B cell (primary cell): ENCODE results near the gene MBNL1. TPM values are rescaled to one million over a fixed set of nuclear protein-coding genes. Genes with fewer than 3 reads are reported as not detected.

Experiments used
- ATAC-seq: fragments of 200-7000 bp; cut with Tn5 transposase; one replicate; pipeline ENCODE4 v1.10.0; 2021; ENCODE audit warnings: low read depth, mild to moderate bottlenecking, moderate number of reproducible peaks, moderate library complexity
- CTCF ChIA-PET: fragments of 350-600 bp; sonication (Branson Sonifier 250); formaldehyde crosslinking; loops from one replicate; lab custom pipeline; 2021; ENCODE audit warnings: antibody characterized with exemption, inconsistent platforms; lab: Charles Lee
- POLR2A ChIA-PET: fragments of 350-600 bp; sonication (Branson Sonifier 250); formaldehyde crosslinking; loops from one replicate; lab custom pipeline; 2021; ENCODE audit warnings: antibody characterized with exemption; lab: Charles Lee
- DNase-seq: peaks from one replicate; pipeline ENCODE4 v3.0.0; 2013
- H2AFZ ChIP-seq: 2 replicates; pipeline ENCODE4 v1.6.1; 2012; ENCODE audit warnings: mild to moderate bottlenecking, low read depth, low read length; ENCODE audit not compliant: insufficient read depth, poor library complexity, severe bottlenecking
- H3K27ac ChIP-seq, 2 donors: 1 replicate in 1 of 2; 2 replicates in 1 of 2; pipeline ENCODE4 v1.5.1; 2012 to 2013; ENCODE audit warnings: low read length in 2 of 2, mild to moderate bottlenecking in 2 of 2, moderate library complexity in 1 of 2
- H3K27me3 ChIP-seq, 4 experiments: fragments of 200-600 bp in 1 of 4; sonication (generic) in 1 of 4; replicated peaks in 1 of 4; 1 replicate in 2 of 4; 2 replicates in 2 of 4; pipeline versions ENCODE4 v1.6.1 to v1.7.0; 2013 to 2016; ENCODE audit warnings: low read length in 3 of 4, mild to moderate bottlenecking in 2 of 4, mixed read lengths in 1 of 4, moderate library complexity in 1 of 4; ENCODE audit not compliant: insufficient read depth in 4 of 4, control insufficient read depth in 3 of 4; ENCODE audit errors: control extremely low read depth in 1 of 4
- H3K36me3 ChIP-seq, 2 experiments: replicated peaks in 1 of 2; 1 replicate in 1 of 2; 2 replicates in 1 of 2; pipeline versions ENCODE4 v1.6.1 to v1.7.1; 2013; ENCODE audit warnings: low read length in 1 of 2; ENCODE audit not compliant: insufficient read depth in 2 of 2, control insufficient read depth in 1 of 2; ENCODE audit errors: control extremely low read depth in 1 of 2, extremely low read depth in 1 of 2
- H3K4me1 ChIP-seq, 2 donors: fragments of 200-600 bp in 1 of 2; sonication (generic) in 1 of 2; 1 replicate in 1 of 2; 2 replicates in 1 of 2; pipeline versions ENCODE4 v1.5.1 to v1.6.1; 2013 to 2017; ENCODE audit warnings: low read length in 2 of 2; ENCODE audit not compliant: control insufficient read depth in 2 of 2, insufficient read depth in 2 of 2
- H3K4me2 ChIP-seq: replicated peaks from 2 replicates; pipeline ENCODE3; 2012; ENCODE audit warnings: mild to moderate bottlenecking, low read depth, low read length; ENCODE audit not compliant: poor library complexity, severe bottlenecking
- H3K4me3 ChIP-seq, 5 experiments: fragments of 200-600 bp in 1 of 5; sonication (generic) in 1 of 5; 1 replicate in 3 of 5; 2 replicates in 2 of 5; pipeline versions ENCODE4 v1.5.1 to v1.7.0; 2011 to 2016; ENCODE audit warnings: low read length in 4 of 5, mild to moderate bottlenecking in 4 of 5, low read depth in 2 of 5, control low read depth in 1 of 5, moderate library complexity in 1 of 5; ENCODE audit not compliant: insufficient read depth in 1 of 5; ENCODE audit errors: control extremely low read depth in 1 of 5, extremely low read depth in 1 of 5
- H3K79me2 ChIP-seq: fragments of 200-600 bp; sonication (generic); one replicate; pipeline ENCODE4 v1.6.0; 2016; ENCODE audit warnings: low read length; ENCODE audit not compliant: control insufficient read depth, insufficient read depth
- H3K9ac ChIP-seq: fragments of 200-600 bp; sonication (generic); 2 replicates; pipeline ENCODE4 v1.6.1; 2017; ENCODE audit warnings: mild to moderate bottlenecking, low read length, moderate library complexity
- H3K9me3 ChIP-seq, 3 donors: one replicate each; pipeline versions ENCODE4 v1.6.1 to v1.7.1; 2013; ENCODE audit warnings: low read length in 2 of 3; ENCODE audit not compliant: control insufficient read depth in 2 of 3, insufficient read depth in 1 of 3; ENCODE audit errors: control extremely low read depth in 1 of 3
- H4K20me1 ChIP-seq: 2 replicates; pipeline ENCODE4 v1.6.0; 2012; ENCODE audit warnings: mild to moderate bottlenecking, low read length; ENCODE audit not compliant: insufficient read depth, control insufficient read depth, poor library complexity, severe bottlenecking
- H3K27ac Mint-ChIP-seq: one replicate; pipeline ENCODE4 v1.8.0; 2021; ENCODE audit warnings: mixed read lengths
- H3K27me3 Mint-ChIP-seq: one replicate; pipeline ENCODE4 v1.8.0; 2021; ENCODE audit warnings: mixed read lengths
- H3K4me1 Mint-ChIP-seq: one replicate; pipeline ENCODE4 v1.8.0; 2021; ENCODE audit warnings: mixed read lengths
- H3K4me3 Mint-ChIP-seq: one replicate; pipeline ENCODE4 v1.8.0; 2021; ENCODE audit warnings: mixed read lengths
- H3K9me3 Mint-ChIP-seq: one replicate; pipeline ENCODE4 v1.8.0; 2022; ENCODE audit warnings: mixed read lengths; ENCODE audit not compliant: insufficient read depth
- CTCF ChIP-seq: fragments of 200-600 bp; IDR thresholded peaks from one replicate; pipeline ENCODE4 v1.8.0; 2022; ENCODE audit warnings: antibody characterized with exemption, mild to moderate bottlenecking
- EZH2 ChIP-seq: IDR thresholded peaks from 2 replicates; pipeline ENCODE4 v1.6.1; 2012; ENCODE audit warnings: borderline replicate concordance, low read depth, mild to moderate bottlenecking, moderate library complexity, low read length; ENCODE audit not compliant: insufficient read depth, poor library complexity, severe bottlenecking
- WGBS: methylation state at CpG from one replicate; pipeline ENCODE4 v1.1.5; 2013; ENCODE audit warnings: missing lambda C conversion rate; ENCODE audit not compliant: insufficient coverage; 5-methylcytosine and 5-hydroxymethylcytosine counted together
- intact Hi-C: fragments of 100-400 bp; cut with micrococcal nuclease; formaldehyde crosslinking; loops from one replicate; pipeline ENCODE4 v1.10.0; 2022
- polyA plus RNA-seq: library from polyadenylated mRNA; depleted of rRNA; stranded (reverse); fragments of >200 nt; gene quantifications from 2 replicates; pipeline ENCODE4 v1.2.3, GENCODE V29; 2012
- total RNA-seq, 2 donors: library from RNA; stranded (reverse); fragments of 120-200 nt in 1 of 2; gene quantifications; 1 replicate in 1 of 2; 2 replicates in 1 of 2; pipeline versions ENCODE4 v1.2.3 to v1.2.4, GENCODE V29; 2013 to 2022

MBNL1 gene
- total and polyA plus RNA-seq, 2 donors (not counting 1 experiment from before 2014, with no cell fraction given): 195 to 505 TPM

GRCh38 chr3:152244517-152244888 is 24.2 kb upstream of the MBNL1 start:
- Histone ChIP-seq H3K4me3 (peak overlapping the region; percentile 44 to 90 (median 56)), H3K9me3 (no peaks in the 10 kb centered on the region), H2AFZ (no peak overlapping the region), H3K27ac (peak overlapping the region in 1 of 2 donors; percentile 87), H3K79me2 (peaks cover 79% of the 10 kb centered on the region), H3K36me3 (no peaks in the 10 kb centered on the region), H3K9ac (peak overlapping the region; percentile 62), H4K20me1 (no peaks in the 10 kb centered on the region), H3K27me3 (no peaks in the 10 kb centered on the region), H3K4me2 (peak overlapping the region; percentile 75), H3K4me1 (peaks cover 35 to 42% of the 10 kb centered on the region in 2 donors)
- ChIA-PET POLR2A (interaction anchor here (0.5 to 3.9 kb wide), 8 partner anchors 9 to 46 kb away, joined by 4 to 29 read pairs (median 10); partner anchors contain the start of gene MBNL1), CTCF (interaction anchor here (1.0 to 5.4 kb wide), 10 partner anchors 10 to 201 kb away, joined by 3 to 38 read pairs (median 6); partner anchors contain the start of gene MBNL1)
- peaks cover 56% of the 10 kb centered on the region for H3K4me1 Mint-ChIP-seq
- intact Hi-C loops: loop anchor here (1.0 to 2.0 kb wide), 4 partner anchors 9 to 46 kb away; no protein-coding TSS in a partner anchor
- H3K27me3 Mint-ChIP-seq: no peaks in the 10 kb centered on the region
- no peaks in the 10 kb centered on the region for H3K9me3 Mint-ChIP-seq
- H3K27ac Mint-ChIP-seq: peak overlapping the region; percentile 86
- DNase-seq (no peak), ATAC-seq (no peak)
- H3K4me3 Mint-ChIP-seq: peak overlapping the region; percentile 90
- WGBS: no CpG with 5 or more reads among the region's 2 CpGs
- TF ChIP-seq CTCF (no peak), EZH2 (no peak)

DNA sequence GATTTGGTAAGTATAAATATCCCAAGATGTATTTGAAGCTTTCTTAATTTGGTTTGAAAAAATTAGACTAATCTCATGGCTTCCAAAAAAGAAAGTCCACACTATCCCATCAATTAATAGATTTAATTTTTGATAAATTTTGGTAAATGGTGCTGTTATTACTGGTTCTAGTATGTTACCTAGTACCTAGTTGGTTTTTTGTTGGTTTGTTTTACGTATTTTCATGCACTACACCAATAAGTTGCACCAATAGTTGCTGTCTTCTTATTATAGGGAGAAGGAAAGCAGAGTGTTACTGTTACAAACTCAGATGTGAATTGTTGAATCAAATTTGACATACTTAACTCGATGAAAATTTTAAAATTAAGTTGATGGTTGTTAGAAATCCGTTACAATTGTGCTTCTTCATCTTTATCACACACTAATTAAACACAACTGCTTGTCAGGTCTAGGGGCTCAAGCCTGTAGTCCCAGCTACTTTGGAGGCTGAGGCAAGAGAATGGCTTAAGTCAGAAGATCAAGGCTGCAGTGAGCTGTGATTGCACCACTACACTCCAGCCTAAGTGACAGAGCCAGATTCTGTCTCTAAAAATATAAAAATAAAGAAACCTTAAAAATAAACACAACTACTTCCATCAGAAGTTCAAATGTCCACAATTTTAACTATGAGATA is 23.1 kb upstream of the MBNL1 start:
- no peaks in the 10 kb centered on the region for H3K27me3 Mint-ChIP-seq
- no peaks in the 10 kb centered on the region for H4K20me1 ChIP-seq
- intact Hi-C loops: loop anchor here (2.0 kb wide), 1 partner anchor 47 kb away; no protein-coding TSS in a partner anchor
- no peaks in the 10 kb centered on the region for H3K36me3 ChIP-seq
- H3K27me3 ChIP-seq: no peaks in the 10 kb centered on the region
- peak overlapping the region; percentile 67 for H3K27ac Mint-ChIP-seq
- no peaks in the 10 kb centered on the region for H3K9me3 Mint-ChIP-seq
- ChIA-PET CTCF (interaction anchor here (0.8 to 5.4 kb wide), 6 partner anchors 9 to 62 kb away, joined by 3 to 38 read pairs (median 5); no protein-coding TSS in a partner anchor), POLR2A (interaction anchor here (1.3 to 3.9 kb wide), 3 partner anchors 8 to 41 kb away, joined by 3 to 29 read pairs (median 15); partner anchors contain the start of gene MBNL1)
- peak overlapping the region; percentile 62 for H3K9ac ChIP-seq
- no peaks in the 10 kb centered on the region for H3K9me3 ChIP-seq
- ATAC-seq: no peak
- WGBS: no CpG with 5 or more reads among the region's 3 CpGs
- H3K4me3 Mint-ChIP-seq: peak overlapping the region; percentile 75
- H3K4me1 Mint-ChIP-seq: peaks cover 45% of the 10 kb centered on the region
- H3K4me2 ChIP-seq: peak overlapping the region; percentile 75
- peaks cover 68% of the 10 kb centered on the region for H3K79me2 ChIP-seq
- H3K4me3 ChIP-seq: peak overlapping the region; percentile 23 to 90 (median 55)
- DNase-seq: no peak
- peaks cover 30 to 32% of the 10 kb centered on the region in 2 donors for H3K4me1 ChIP-seq
- H3K27ac ChIP-seq: peak overlapping the region in 1 of 2 donors; percentile 87
- TF ChIP-seq EZH2: no peak
- no peak for TF ChIP-seq CTCF
- peak overlapping the region; percentile 60 for H2AFZ ChIP-seq
